Sigmoid colon (tissue), 7 donors: ENCODE results near the gene OSBP2. TPM values are rescaled to one million over a fixed set of nuclear protein-coding genes. Genes with fewer than 3 reads are reported as not detected.

Experiments used
- DNase-seq: peaks from one replicate; pipeline ENCODE4 v3.0.0-alpha.2; 2019
- H3K27ac ChIP-seq, 4 donors: fragments of 200-600 bp; sonication (generic); one replicate each; pipeline ENCODE4 v1.5.1; 2016 to 2019; ENCODE audit warnings: mild to moderate bottlenecking in 1 of 4
- H3K27me3 ChIP-seq, 3 donors: fragments of 200-600 bp; sonication (generic); one replicate each; pipeline ENCODE4 v1.5.1; 2019; ENCODE audit warnings: mild to moderate bottlenecking in 1 of 3
- H3K36me3 ChIP-seq, 4 donors: fragments of 200-600 bp; sonication (generic); one replicate each; pipeline ENCODE4 v1.5.1; 2016 to 2019
- H3K4me1 ChIP-seq, 4 donors: fragments of 200-600 bp; sonication (generic); one replicate each; pipeline ENCODE4 v1.5.1; 2017 to 2019
- H3K4me3 ChIP-seq, 4 donors: fragments of 200-600 bp; sonication (generic); one replicate each; pipeline ENCODE4 v1.5.1; 2017 to 2019; ENCODE audit warnings: mild to moderate bottlenecking in 2 of 4, moderate library complexity in 1 of 4
- H3K9me3 ChIP-seq, 4 donors: fragments of 200-600 bp in 3 of 4; sonication (generic) in 3 of 4; one replicate each; pipeline versions ENCODE4 v1.5.1 to v1.6.1; 2013 to 2019
- CTCF ChIP-seq, 4 experiments: fragments of 450-650 bp in 3 of 4; fragments of 200-600 bp in 1 of 4; IDR thresholded peaks; one replicate each; pipeline ENCODE4 v1.5.1; 2016 to 2019; ENCODE audit warnings: antibody characterized with exemption in 4 of 4, mild to moderate bottlenecking in 3 of 4, moderate library complexity in 2 of 4
- EP300 ChIP-seq, 4 donors: sonication (generic); formaldehyde crosslinking; IDR thresholded peaks; one replicate each; pipeline ENCODE4 v1.6.1; 2017; ENCODE audit warnings: antibody characterized with exemption in 4 of 4
- POLR2A ChIP-seq, 2 donors: fragments of 450-650 bp; IDR thresholded peaks; one replicate each; pipeline ENCODE4 v1.6.1; 2016; ENCODE audit warnings: antibody characterized with exemption in 2 of 2, mild to moderate bottlenecking in 2 of 2, moderate library complexity in 2 of 2
- POLR2AphosphoS5 ChIP-seq, 4 donors: sonication (generic); formaldehyde crosslinking; IDR thresholded peaks; one replicate each; pipeline ENCODE4 v1.6.1; 2017; ENCODE audit warnings: antibody characterized with exemption in 4 of 4
- WGBS, 2 donors: extraction: QIAGEN DNeasy Blood & Tissue Kit; methylation state at CpG; one replicate each; pipeline ENCODE4 v1.1.7; 2013; 5-methylcytosine and 5-hydroxymethylcytosine counted together
- intact Hi-C: fragments of 100-400 bp; cut with DNase I; formaldehyde crosslinking; loops from one replicate; pipeline ENCODE4 v1.15.1; 2023
- polyA plus RNA-seq, 3 donors: library from polyadenylated mRNA; stranded (reverse); fragments of 200-250 nt; gene quantifications; one replicate each; pipeline ENCODE4 v1.2.3, GENCODE V29; 2013
- total RNA-seq, 4 donors: library from RNA; depleted of rRNA; stranded (reverse); fragments of >200 nt; gene quantifications; one replicate each; pipeline ENCODE4 v1.1.0, GENCODE V29; 2016
- donor health status: healthy with polysubstance abuse.
- donor health status: Bipolar disorder and iron deficiency.
- donor health status: healthy.

OSBP2 gene
- total and polyA plus RNA-seq, 7 donors = 1.2 to 3.0 (median 1.6) TPM

GRCh38 chr22:30876221-30876751, 181.6 kb downstream of the OSBP2 start:
- 91 to 94% methylated on average over 9 of the region's 9 CpGs for WGBS, 2 donors
- DNase-seq = peak; percentile 56
- H3K4me1 ChIP-seq = no peaks in the 10 kb centered on the region
- H3K4me3 ChIP-seq = no peak overlapping the region
- H3K27me3 ChIP-seq = no peaks in the 10 kb centered on the region
- H3K9me3 ChIP-seq = no peaks in the 10 kb centered on the region
- no peaks in the 10 kb centered on the region for H3K36me3 ChIP-seq
- TF ChIP-seq POLR2AphosphoS5 (IDR thresholded peaks at IDR 0.05) (no peak), CTCF (IDR thresholded peaks at IDR 0.05) (no peak), POLR2A (IDR thresholded peaks at IDR 0.05) (no peak), EP300 (IDR thresholded peaks at IDR 0.05) (no peak)
- no peak overlapping the region for H3K27ac ChIP-seq
- intact Hi-C loops = no loop called here

- Histone ChIP-seq H3K4me3 (no peak overlapping the region), H3K27me3 (no peaks in the 10 kb centered on the region), H3K27ac (no peak overlapping the region), H3K9me3 (no peaks in the 10 kb centered on the region), H3K4me1 (no peaks in the 10 kb centered on the region), H3K36me3 (no peaks in the 10 kb centered on the region)
- peak; percentile 46 for DNase-seq
- intact Hi-C loops = no loop called here
- TF ChIP-seq CTCF (IDR thresholded peaks at IDR 0.05) (no peak), POLR2AphosphoS5 (IDR thresholded peaks at IDR 0.05) (no peak), EP300 (IDR thresholded peaks at IDR 0.05) (no peak), POLR2A (IDR thresholded peaks at IDR 0.05) (no peak)
- 71 to 77% methylated on average over 9 of the region's 9 CpGs for WGBS, 2 donors
These were observed 182.4 kb downstream of the OSBP2 start for GRCh38 chr22:30876915-30877553.

- no peak overlapping the region for H3K4me3 ChIP-seq
- intact Hi-C loops = no loop called here
These were observed 183.2 kb downstream of the OSBP2 start for GRCh38 chr22:30877662-30878515.

More at GRCh38 chr22:30877662-30878515, 183.2 kb downstream of the OSBP2 start:
- DNase-seq = peak; percentile 47
- no peaks in the 10 kb centered on the region for H3K4me1 ChIP-seq
- no peaks in the 10 kb centered on the region for H3K27me3 ChIP-seq
- H3K27ac ChIP-seq = no peak overlapping the region
- no peaks in the 10 kb centered on the region for H3K9me3 ChIP-seq
- no peaks in the 10 kb centered on the region for H3K36me3 ChIP-seq
- 89 to 92% methylated on average over 15 of the region's 15 CpGs for WGBS, 2 donors
- TF ChIP-seq CTCF (IDR thresholded peaks at IDR 0.05) = no peak
- no peak for TF ChIP-seq POLR2A (IDR thresholded peaks at IDR 0.05)
- no peak for TF ChIP-seq EP300 (IDR thresholded peaks at IDR 0.05)
- no peak for TF ChIP-seq POLR2AphosphoS5 (IDR thresholded peaks at IDR 0.05)
